NCI-H2196 treated with DMSO at 0.1 percent for 48 hours (cell line): ENCODE data around the gene CCDC106.

ENCODE experiments used
- DNase-seq: peaks from one replicate; lab custom pipeline; 2025; ENCODE audit not compliant: unreplicated experiment; lab: John Stamatoyannopoulos, UW

CCDC106 gene

DNA sequence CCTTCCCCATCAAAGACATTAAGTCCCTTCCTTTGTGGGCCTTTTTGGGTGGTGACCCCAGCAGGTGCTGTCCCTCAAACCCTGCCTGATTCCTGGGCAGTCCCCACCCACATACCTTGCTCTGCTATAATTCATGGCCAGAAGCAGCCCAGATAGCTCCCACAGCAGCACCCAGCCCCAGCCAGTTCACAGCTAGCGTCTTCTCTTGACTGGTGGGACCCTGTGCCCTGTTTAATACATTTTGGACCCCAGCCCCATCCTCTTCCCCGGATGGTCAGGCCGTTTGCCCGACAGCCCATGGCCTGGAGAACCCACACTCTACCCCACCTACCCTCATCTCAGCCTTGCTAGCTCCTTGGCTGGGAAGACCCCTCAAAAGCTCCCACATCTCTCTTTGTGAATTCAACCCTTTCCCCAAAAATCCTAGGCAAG is 2.1 kb downstream of the CCDC106 start:
- DNase-seq, result no peak

DNA sequence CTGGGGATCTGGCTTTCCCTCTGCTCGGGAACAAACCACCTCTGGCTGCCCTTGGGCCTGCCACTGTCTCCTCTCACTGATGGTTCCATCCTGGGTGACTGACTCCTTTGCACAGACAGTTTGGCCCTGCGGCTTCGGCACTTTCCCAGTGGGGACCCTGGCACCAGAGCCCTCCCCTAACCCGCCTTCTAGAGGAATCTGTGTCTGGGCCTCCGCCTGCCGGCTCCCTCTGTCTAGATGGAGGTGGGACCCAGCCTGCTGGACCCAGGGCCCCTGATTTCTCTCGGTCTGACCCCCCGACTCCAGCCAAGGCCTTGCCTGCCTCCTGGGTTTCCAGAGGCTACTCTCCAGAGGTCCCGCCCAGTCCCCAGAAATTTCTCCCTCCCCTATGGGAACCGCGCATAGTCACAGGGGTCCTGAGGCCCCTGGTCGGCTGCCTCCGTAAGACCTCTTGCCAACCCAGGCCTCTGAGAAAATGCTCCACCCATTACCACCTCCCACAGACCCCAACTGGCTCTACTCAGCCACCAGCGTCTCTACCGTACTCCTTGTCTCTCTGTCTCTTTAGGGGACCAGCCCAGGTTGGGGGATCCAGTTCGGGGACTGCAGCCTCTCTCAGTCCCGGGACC is 2.7 kb downstream of the CCDC106 start:
- DNase-seq, result no peak

DNA sequence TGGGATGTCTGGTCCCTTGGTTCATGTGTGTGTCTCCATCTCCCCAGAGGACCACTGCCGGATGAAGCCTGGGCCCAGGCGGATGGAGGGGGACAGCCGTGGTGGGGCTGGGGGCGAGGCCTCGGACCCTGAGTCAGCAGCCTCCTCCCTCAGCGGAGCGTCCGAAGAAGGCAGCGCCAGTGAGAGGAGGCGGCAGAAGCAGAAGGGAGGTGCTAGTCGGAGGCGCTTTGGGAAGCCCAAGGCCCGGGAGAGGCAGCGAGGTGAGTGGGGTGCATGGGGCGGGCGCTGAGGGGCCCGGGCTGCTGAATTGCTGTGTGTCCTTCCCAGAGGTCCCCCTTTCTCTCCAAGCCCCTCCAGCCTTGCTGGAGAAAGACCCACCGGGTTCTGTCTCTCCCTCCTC is 3.2 kb downstream of the CCDC106 start:
- no peak for DNase-seq

DNA sequence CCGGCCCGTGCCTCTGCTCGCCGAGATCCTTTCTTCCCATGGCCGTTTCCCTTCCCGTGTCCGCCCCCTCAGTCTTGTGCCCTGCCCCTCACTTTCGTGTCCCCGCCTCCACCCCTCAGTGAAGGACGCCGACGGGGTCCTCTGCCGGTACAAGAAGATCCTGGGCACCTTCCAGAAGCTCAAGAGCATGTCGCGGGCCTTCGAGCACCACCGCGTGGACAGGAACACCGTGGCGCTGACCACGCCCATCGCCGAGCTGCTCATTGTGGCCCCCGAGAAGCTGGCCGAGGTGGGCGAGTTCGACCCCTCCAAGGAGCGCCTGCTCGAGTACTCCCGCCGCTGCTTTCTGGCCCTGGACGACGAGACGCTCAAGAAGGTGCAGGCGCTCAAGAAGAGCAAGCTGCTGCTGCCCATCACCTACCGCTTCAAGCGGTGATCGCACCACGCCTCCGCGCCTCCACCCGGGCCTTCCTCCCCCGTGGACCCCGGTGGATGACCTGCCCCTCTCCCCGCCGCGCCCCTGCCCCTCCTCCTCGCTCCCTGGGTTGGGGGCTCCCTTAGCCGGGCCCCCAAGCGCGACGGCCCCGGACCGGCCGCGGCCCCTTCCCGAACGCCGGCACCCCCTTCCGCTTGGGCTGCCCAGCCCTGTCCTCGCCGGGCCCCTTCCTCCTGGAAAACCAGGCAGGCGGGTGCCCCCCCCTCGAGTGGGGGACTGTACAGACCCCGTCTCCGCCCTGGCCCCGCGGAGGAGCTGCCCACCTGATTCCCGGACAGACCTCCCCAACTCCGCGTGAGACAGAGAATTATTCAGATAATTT is 4.5 kb downstream of the CCDC106 start:
- no peak for DNase-seq

DNA sequence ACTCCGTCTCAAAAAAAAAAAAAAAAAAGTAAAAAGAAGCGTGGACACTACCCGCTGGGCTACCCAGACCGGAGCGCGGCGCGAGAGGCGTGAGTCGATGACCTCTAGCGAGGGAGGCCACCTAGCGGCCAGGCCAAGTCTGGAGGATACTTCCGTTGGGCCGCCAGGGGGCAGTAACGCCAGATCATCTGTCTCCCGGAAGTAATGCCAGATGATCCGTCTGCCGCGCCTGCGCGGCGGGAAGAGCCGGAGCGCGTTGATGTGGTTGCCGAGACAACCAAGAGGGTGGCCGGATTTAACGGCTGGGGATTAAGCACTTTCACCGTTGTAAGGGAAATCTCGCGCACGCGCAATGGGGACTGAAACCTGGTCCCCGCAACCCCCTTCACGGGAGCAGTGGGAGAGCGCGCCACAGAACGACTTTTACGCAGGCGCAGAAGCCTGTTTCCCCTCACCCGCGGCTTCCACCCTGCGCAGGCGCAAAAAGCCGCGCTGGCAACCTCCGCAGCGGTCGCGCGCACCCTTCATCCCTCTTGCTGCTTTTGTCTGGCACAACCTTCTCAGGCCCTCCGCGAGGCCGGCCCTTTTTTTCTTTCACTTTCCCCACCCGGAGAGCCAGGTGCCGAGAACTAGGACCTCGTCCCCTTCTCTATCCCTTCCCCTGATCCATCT is 5.8 kb downstream of the CCDC106 start:
- DNase-seq, result peak; percentile 95

DNA sequence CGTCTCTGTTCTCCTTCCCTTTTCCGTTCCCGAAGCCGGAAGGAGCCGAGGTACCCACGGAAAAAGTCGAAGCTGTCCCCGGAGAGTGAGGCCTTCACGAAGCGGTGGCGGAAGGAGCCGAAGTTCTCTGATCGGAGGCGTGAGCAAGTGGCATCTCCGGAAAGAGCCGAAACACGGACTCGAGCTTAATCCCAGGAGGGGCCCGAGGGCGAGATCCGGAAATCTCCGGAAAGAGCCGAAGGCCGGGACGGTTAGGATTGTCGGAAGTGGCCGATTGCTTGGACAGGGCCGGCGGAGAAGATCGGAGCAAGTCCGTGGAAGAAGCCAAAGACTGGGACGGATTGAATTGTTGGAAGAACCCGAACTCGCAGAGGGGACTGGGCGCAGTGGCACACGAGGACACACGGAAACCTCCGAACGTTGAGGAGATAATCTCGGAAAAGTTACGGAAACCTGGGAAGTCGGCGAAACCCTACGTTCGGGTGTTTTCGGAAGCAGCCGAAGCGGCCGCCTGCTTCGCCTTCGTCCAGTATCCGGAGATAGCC is 6.4 kb downstream of the CCDC106 start:
- peak; percentile 93 for DNase-seq

DNA sequence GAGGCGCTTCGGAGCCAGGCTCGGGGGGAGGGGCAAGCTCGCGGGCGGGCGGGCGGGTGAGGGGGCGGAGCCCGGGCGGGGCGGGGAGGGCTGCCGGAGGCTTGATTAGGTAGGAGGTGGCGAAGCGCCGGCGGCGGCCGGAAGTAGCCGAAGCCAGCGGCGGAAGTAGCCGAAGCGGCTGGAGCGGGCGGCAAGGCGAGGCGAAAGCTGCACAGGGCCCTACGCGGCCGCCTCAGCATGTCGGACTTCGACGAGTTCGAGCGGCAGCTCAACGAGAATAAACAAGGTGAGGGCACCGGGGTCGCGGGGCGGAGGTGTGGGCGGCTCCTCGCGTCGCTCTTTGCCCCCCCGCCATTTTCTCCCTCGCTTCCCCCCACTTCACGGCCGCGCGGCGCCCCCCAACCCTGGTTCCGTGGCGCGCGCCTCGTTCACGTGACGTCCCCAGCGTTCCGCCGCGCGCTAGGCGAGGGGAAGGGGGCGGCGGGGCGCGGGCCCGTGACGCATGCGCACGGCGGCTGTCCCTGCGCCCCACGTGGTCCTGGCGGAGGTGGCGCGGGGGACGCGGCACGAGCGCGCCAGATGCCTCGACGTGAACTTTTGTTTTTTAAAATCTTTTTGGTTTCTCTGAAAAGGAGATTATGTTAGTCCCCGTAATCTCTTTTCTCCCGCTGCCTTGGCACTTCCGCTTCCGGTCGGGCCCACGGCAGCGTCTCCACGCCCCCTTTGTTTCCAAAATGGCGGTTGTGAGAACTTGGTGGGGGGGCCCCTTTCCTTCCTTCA is 7.0 kb downstream of the CCDC106 start, which contains the start of gene U2AF2:
TSS of gene U2AF2 (plus strand) at position 168 of the 780 bp plus-strand sequence. CDS start at position 238, 70 bp downstream.
- peak; percentile 92 for DNase-seq

DNA sequence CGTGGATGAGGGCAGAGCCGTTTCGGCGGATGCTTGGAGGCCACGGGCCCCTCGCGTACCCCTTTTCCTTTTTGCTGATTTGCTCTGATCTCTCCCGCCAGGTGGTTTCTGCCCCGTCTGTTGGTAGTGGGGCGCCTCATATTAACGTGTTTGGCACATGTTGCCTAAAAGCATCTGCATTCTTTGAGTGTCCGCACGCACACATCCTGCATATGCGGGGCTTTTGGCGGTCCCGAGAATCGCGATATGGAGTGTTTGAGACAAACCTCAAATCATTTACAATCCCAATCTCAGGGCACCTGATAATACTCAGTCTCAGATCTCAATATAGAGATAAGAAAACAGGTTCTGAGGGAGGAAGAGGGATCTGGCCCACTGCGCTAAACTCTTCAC is 7.6 kb downstream of the CCDC106 start:
- no peak for DNase-seq

DNA sequence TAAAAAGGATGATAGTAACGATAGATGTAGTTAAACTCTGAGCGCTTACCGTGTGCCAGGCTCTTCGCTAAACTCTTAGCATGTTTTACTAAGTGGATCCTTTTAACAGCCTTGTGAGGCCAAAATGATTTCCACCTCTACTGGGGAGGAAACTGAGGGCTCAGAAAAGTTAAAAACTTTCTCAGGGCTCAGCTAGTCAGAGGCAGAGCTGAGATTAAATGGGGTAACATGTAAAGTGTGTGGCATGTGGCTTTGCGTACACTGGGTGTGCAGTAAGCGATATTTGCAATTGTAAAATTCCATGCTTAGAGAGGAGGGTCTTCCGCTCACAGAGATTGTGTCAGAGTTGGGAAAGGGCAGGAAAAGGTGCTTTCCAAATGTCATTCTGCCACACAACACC is 8.5 kb downstream of the CCDC106 start:
- DNase-seq, result no peak

DNA sequence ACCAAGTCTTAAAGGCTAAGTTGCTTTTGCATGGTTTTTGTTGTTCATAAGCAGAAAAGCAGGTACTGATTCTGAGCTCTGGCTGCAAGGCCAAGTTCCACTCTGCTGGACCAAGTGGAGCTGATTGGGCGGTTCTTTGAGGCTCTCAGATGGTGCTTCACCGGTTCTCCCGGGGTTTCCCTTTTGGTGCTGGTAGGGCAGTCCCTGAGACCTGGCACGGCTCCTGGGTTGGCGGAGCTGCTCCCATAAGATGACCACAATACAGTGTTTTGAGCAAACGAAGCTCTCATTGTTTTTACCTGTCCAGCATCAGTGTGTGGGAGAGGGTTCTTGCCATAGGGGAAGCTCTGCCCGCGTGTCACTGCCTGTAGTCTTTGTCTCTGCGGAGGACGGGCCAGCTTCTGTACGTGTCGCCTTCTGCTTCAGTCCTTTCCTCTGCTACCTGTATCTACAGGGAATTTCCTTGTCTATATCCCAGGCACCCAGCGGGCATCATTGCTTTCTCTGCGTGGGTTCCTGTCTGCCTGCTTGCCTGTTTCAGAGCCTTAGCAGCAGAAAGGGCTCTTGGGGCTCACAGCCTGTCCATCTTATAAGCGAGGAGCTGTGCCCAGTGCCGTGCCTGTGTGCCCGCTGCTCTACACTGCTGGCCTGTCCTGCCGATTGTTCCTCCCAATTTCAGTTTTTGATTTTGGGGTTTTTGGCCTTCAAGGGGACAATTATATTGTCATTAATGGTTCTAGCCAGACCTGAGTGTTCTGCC is 9.2 kb downstream of the CCDC106 start:
- no peak for DNase-seq

DNA sequence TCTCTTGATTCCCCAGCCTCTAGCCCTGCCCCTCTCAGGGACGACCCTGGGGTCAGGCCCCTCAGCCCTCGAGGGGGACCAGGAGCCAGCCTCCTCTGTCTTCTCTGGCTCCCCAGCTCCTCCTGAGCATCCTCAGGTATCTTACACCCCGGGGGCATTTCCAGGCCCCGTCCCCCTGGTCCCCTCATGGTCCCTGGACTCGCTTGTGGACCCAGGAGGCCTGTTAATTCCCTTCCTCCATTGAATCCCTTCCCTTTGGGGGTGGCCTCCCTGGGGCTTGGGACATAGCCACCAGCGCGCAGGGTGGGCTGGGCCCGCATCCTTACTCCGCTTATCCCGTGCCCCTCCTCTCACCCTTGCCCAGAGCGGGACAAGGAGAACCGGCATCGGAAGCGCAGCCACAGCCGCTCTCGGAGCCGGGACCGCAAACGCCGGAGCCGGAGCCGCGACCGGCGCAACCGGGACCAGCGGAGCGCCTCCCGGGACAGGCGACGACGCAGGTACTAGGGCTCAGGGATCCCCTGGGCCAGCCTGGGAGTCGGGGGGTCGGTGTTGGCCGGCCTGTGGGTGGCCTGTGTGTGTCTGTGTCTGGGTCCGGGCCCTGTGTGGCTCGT is 10.9 kb downstream of the CCDC106 start:
- DNase-seq, result no peak

DNA sequence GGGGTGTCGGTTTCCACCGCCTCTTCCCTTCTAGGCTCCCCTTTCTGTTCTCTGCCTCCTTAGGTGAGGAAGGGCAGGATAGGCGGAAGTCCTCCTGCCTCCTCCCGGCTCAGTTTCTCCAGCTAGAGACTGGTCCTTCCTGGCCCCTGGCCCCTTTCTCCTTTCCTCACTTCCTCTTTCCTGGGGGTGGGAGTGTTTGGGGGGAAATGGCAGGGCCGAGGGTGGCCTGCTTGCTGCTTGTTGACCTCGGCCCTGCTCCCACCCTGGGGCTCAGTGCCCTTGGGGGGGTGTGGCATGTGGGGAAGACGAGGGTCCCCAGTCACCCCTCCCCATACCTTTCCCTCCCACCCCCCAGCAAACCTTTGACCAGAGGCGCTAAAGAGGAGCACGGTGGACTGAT is 11.8 kb downstream of the CCDC106 start:
- DNase-seq, result no peak

DNA sequence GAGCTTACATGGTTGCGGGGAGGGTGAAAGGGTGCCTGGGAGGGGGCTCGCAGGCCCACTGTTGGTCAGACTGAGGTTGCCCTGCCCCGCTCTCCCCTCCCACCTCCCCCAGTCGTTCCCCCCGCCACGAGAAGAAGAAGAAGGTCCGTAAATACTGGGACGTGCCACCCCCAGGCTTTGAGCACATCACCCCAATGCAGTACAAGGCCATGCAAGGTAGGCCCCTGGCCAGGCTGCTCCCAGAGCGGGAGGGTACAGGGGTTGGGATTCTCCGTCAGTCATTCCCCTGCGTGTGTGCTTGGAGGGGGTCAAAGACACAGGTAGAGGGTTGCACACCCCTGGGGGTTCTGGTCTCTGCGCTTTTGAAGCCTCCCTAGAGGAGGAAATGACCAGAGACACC is 12.4 kb downstream of the CCDC106 start:
- no peak for DNase-seq

DNA sequence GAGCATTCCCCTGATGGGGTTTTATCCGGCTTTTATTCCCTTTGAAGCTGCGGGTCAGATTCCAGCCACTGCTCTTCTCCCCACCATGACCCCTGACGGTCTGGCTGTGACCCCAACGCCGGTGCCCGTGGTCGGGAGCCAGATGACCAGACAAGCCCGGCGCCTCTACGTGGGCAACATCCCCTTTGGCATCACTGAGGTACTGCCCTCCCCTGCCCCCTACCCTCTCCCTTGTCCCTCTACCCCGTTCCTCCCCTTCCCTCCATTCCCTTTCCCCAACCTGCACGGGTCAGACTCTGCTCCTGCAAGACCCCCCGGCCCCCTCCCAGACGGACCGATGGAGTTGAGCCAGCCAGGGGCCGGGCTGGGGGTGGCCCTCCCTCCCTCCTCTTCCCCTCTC is 13.0 kb downstream of the CCDC106 start:
- DNase-seq, result no peak

DNA sequence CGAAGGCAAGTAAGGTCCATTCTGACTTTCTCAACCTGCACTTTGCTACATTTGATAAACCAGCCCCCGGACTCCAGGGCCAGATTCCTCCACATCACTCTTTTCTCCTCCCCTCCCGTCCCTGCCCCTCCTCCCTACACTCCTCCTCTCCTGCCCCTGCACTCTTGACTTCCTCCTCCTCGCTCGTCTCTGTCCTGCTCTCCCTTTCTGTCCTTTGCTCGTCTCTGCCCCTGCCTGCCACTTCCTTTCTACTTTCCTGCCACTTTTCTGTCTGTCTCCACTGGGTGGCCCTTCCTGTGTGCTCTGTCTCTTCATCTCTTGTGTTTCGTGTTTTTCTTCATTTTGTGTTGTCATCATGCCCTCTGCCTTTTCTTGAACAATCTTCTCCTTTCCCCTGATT is 13.8 kb downstream of the CCDC106 start:
- no peak for DNase-seq

DNA sequence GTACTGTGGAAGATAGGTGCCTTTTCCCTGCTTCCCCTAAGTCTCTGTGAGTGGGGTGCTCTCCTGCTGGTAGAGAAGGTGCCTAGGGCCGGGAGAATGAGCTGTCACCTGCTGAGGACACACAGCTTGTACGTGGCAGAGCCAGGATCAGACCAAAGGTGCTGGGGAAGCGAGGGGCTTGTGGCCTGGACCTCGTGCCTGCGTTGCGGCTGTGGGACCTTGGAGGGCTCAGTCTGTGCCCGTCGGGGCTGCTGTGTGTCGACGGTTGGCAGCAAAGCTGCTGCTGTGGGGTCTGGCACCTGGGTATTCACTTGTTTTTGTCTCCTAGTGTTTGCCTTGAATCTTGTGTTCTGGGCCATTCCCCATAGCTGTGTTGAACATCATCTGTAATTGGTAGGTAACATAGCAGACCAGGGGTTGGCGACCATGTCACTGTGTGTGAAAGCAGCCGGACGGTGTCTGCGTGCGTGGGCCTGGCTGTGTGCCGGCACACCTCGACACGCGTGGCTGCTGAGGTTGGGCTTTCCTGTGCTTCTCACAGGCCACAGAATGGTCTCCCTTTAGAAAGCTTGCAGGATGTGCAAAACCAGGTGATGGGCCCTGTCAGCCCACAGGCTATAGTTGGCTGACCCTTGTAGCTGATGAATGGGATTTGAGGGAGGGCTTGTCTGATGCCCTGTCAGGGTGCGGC is 16.0 kb downstream of the CCDC106 start:
- no peak for DNase-seq

DNA sequence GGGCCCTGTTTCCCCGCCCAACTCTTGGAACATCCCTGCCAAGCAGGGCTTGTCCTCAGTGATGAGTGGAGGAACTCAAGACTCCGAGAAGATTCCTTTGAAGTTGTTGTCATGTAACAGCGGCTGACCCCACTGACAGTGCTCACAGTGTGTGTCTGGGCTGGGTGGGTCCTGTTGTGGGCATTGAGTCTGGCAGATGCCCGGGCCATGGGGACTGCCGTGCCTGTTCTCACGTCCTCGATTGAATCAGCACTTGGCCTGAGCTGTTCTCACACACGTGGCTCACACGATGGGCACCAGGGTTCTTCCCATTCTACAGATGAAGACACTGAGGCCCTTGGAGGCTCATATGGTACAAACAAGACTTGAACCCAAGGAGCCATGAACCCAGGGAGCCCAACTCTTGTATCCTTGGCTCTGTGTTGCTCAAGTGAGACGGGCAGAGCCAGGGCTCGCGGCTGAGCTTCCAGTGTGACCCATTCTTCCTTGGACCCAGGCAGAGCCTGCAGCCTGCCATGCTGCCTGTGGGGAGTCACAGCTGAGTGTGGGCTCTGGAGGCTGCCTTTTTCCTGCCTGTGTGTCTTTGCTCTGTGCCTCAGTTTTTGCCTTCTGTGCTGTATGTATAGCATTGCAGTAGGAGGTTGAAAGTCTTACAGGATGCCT is 18.5 kb downstream of the CCDC106 start:
- DNase-seq, result no peak

DNA sequence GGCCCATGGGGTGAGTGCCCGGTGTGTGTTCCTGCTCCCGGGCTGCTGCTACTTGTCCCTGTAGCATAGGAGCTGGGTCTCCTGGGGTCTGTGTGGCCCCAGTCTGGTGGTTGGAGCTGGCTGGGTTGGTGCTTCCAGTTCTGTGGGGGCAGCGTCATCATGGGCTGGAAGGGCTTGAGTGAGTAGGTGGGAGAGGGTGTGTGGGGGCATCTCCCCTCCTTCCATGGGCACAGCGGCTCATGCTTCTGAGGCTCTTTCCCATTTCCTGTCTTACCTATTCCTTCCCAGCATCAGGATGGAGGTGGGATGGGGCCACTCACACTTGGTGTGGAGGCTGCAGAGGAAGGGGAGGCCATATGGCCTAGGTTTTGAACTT is 19.0 kb downstream of the CCDC106 start:
- DNase-seq, result no peak

DNA sequence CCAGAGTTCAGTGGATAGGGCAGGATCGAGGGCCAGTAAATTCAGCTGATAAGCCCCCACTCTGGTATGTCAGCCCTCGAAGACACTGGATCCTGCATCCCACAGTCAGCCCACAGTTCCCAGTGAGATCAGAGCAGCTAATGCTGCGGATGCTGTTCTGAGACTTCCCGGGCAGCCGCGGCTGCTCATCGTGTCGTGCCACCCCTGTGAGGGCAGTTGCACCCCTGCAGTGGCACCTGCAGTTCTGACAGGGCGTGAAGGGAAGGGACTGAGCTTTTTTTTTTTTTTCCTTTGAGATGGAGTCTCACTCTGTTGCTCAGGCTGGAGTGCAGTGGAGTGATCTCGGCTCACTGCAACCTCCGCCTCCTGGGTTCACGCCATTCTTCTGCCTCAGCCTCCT is 19.5 kb downstream of the CCDC106 start:
- DNase-seq, result no peak
